Parathyroid adenoma (tissue), 2 donors: Measurements from ENCODE around the gene MAOA.

Experiments used
- H2AFZ ChIP-seq: fragments of 300-600 bp; sonication (generic); one replicate; pipeline ENCODE4 v1.7.0; 2017; ENCODE audit warnings: antibody characterized with exemption, mild to moderate bottlenecking
- H3K27ac ChIP-seq: fragments of 300-600 bp; sonication (generic); one replicate; pipeline ENCODE4 v1.7.0; 2017
- H3K27me3 ChIP-seq: fragments of 300-600 bp; sonication (generic); one replicate; pipeline ENCODE4 v1.7.0; 2017; ENCODE audit warnings: low read length; ENCODE audit not compliant: control insufficient read depth, insufficient read depth
- H3K36me3 ChIP-seq: fragments of 300-600 bp; sonication (generic); one replicate; pipeline ENCODE4 v1.7.0; 2017; ENCODE audit warnings: low read length; ENCODE audit not compliant: control insufficient read depth, insufficient read depth
- H3K4me1 ChIP-seq: fragments of 300-600 bp; sonication (generic); one replicate; pipeline ENCODE4 v1.7.0; 2017; ENCODE audit warnings: control low read depth
- H3K4me2 ChIP-seq: fragments of 300-600 bp; sonication (generic); one replicate; pipeline ENCODE4 v1.7.0; 2017; ENCODE audit warnings: low read length
- H3K4me3 ChIP-seq: fragments of 300-600 bp; sonication (generic); one replicate; pipeline ENCODE4 v1.7.0; 2017; ENCODE audit warnings: low read depth, low read length
- H3K79me2 ChIP-seq: fragments of 300-600 bp; sonication (generic); one replicate; pipeline ENCODE4 v1.7.0; 2017; ENCODE audit warnings: control low read depth
- H3K9ac ChIP-seq: fragments of 300-600 bp; sonication (generic); one replicate; pipeline ENCODE4 v1.7.0; 2017; ENCODE audit warnings: mild to moderate bottlenecking
- H3K9me3 ChIP-seq: fragments of 300-600 bp; sonication (generic); one replicate; pipeline ENCODE4 v1.7.0; 2017; ENCODE audit warnings: low read length; ENCODE audit not compliant: control insufficient read depth
- CTCF ChIP-seq: fragments of 300-600 bp; sonication (generic); IDR thresholded peaks from one replicate; pipeline ENCODE4 v1.7.0; 2017; ENCODE audit warnings: antibody characterized with exemption, mild to moderate bottlenecking
- donor health status: primary hyperparathyroidism.

Gene MAOA

GRCh38 chrX:43741843-43742573 is 85.9 kb downstream of the MAOA start:
- Histone ChIP-seq H2AFZ (no peak overlapping the region), H3K36me3 (no peaks in the 10 kb centered on the region), H3K79me2 (no peaks in the 10 kb centered on the region), H3K9ac (no peak overlapping the region), H3K4me1 (peaks cover 2% of the 10 kb centered on the region), H3K4me2 (no peak overlapping the region), H3K27me3 (no peaks in the 10 kb centered on the region), H3K9me3 (no peaks in the 10 kb centered on the region), H3K27ac (no peak overlapping the region), H3K4me3 (no peak overlapping the region)
- TF ChIP-seq CTCF, result no peak

DNA sequence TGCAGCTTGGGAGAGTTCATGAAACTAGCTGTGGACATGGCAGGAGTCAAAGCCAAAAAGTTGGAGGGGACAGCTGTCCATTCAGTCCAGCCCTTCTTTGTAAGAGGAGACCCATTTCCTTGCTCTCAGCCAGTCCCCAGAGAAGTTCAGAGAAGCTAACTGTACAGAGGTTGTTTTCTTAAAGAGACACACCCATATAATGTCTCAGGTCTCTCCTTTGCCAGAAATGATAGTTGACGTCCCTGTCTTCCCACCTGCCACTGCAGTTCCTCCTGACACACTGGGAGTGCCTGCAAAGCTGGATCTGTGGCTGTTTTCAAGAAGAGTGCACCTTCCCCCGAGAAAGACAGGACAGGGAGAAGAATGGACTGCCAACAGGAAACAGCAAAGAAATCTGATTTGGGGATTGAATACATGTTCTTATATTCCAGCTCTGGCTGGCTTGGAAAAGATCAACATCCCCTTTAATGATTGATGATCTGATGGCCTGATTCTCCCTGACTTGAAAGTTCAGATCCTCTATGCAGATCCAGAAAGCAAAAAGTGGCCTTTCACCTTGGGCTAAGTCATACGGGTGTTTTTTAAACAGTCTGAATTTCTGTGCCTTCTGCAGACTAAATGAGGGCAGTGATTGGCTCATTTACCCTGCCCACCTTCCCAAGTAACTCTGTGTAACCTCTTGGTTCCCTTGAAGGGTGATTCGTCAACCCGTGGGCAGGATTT is 87.2 kb downstream of the MAOA start:
- no peak overlapping the region for H3K9ac ChIP-seq
- no peaks in the 10 kb centered on the region for H3K27me3 ChIP-seq
- peak overlapping the region; percentile 33 for H2AFZ ChIP-seq
- H3K4me2 ChIP-seq, result no peak overlapping the region
- no peak overlapping the region for H3K4me3 ChIP-seq
- H3K9me3 ChIP-seq, result no peaks in the 10 kb centered on the region
- no peak for TF ChIP-seq CTCF
- H3K79me2 ChIP-seq, result no peaks in the 10 kb centered on the region
- H3K27ac ChIP-seq, result no peak overlapping the region
- no peaks in the 10 kb centered on the region for H3K36me3 ChIP-seq
- peaks cover 2% of the 10 kb centered on the region for H3K4me1 ChIP-seq

GRCh38 chrX:43744284-43744683 is 88.2 kb downstream of the MAOA start:
- Histone ChIP-seq H3K9ac (no peak overlapping the region), H3K79me2 (no peaks in the 10 kb centered on the region), H3K27ac (no peak overlapping the region), H3K36me3 (no peaks in the 10 kb centered on the region), H3K9me3 (no peaks in the 10 kb centered on the region), H3K27me3 (no peaks in the 10 kb centered on the region), H3K4me3 (no peak overlapping the region), H2AFZ (no peak overlapping the region), H3K4me2 (no peak overlapping the region), H3K4me1 (peaks cover 2% of the 10 kb centered on the region)
- TF ChIP-seq CTCF, result no peak

DNA sequence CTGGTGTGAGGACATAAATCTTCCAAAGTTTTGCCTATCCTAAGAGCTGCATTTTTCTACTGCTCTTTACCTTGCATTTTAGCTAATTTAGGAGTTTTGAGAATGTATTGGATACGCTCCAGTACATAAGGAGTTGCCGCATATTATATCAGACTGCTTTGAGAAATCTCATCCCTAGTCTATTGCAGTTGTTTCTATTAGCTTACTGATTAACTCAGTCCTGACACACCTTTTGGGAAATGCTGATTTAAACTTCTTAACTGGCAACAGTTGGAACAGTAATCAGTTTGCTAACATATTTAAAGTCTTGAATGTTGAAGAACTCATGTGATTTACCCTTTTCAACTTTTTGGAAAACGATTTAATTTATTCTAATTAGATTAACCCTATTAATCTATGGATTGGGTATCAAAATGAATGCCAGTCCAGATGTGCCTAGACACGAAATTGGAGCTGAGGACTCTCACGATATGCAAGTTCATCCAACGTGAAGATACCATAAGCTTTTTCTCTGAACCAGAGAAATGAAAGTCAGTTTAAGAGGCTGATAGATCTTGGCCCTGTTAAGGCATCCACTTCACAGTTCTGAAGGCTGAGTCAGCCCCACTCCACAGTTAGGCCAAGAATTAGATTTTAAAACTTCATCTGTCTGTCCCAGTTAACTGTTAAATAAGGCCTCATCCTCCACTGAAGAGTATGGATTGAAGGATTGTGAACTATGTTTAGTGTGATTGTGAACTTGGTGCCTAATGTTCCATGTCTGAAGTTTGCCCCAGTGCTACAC is 90.0 kb downstream of the MAOA start:
- Histone ChIP-seq H3K4me1 (peaks cover 2% of the 10 kb centered on the region), H3K4me3 (no peak overlapping the region), H3K79me2 (no peaks in the 10 kb centered on the region), H3K9me3 (no peaks in the 10 kb centered on the region), H3K9ac (no peak overlapping the region), H2AFZ (no peak overlapping the region), H3K4me2 (no peak overlapping the region), H3K36me3 (no peaks in the 10 kb centered on the region), H3K27me3 (no peaks in the 10 kb centered on the region), H3K27ac (no peak overlapping the region)
- no peak for TF ChIP-seq CTCF
